Measurements from ENCODE around the gene FSTL4.

The FSTL4 gene

DNA sequence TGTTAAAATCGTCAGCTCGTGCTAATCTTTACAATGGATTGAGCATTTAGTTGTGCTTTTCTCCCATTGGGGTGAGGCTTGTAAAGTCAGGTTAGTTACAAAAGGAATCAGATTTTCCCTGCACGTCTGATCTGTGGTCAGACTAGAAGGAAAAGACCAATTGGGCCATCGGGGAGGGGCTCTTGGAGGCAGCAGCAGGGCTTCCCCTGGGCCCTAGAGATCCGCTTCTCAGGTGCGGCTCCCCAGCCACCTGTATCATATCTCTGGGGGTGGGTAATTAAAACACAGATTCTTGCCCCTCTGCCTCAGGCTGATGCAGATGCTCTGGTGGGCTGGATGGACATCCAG, 360.2 kb downstream of the FSTL4 start:
- DNase-seq, result no peak

DNA sequence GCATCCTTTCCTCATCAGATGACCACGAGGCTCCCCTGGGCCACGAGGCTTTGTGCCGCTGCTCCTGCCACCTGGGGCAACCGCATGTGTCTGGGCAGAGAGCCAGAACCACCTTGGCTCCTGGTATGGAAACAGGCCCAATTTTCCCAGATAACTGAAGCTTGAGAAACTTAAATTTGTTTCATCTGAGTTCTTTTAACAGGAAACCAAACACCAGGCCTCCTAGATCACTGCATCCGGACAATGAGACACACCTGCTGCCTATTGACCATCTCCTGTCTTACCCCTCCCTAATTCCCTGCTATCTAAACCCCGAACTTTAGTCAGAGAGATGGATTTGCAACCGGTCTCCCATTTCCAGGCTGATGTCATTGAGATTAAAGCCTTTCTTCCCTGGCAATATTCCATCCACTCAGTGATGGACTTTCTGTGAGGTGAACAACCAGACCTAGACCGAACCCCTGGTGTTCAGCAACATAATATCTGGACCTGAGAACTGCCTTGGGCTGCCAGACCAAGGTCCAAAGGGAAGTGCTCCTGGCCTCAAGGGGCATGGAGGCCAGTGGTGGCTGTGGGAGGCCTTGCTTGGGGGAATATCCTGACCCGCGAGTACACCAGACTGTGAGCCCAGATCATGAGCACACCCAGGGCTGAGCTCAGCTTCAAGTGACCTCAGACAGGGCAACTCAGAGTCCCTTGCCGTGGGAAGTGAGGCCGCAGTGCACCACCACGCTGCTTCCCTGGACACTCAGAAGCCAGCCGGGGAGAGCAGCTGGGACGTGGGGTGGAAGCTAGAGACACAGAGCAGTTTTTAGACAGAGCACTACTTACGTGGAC, 360.8 kb downstream of the FSTL4 start:
- DNase-seq, result no peak

DNA sequence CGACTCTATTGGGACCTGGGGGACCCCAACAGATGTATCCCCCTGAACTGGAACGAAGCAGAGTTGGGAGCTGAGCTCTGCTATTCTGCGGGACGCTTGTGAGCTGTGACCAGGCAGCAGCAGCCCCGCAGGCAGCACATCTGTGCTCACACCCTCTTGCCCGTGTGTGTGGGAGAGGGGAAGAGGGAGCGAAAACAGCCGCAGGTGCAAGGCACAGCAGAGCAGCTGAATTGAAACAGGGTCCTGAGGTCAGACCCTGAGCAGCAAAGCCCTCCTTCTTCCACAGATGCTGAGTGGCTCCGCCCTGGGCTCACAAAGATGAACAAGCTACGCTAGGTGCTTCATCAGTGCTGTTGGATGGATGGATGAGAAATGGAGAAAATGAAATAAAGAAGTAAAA, 361.8 kb downstream of the FSTL4 start:
- no peak for DNase-seq

DNA sequence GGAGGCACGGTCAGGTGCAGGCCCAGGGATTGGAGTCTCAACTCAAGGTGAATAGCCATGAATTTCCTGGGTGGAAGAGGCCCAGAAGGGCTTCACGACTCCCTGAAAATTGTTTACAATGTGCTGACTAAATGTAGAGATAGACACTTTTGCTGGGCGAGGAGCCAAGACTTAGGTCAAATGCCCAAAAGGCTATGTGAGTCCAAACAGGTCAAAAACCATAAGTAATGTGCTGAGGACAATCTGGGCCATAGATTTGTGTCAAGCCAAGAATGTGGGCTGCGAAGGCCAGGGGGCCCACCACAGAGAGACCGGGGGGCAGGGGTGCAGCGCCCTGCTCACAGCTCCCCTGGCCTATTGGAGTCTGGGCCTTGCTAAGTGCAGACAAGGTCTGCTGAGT, 362.7 kb downstream of the FSTL4 start:
- DNase-seq, result no peak

DNA sequence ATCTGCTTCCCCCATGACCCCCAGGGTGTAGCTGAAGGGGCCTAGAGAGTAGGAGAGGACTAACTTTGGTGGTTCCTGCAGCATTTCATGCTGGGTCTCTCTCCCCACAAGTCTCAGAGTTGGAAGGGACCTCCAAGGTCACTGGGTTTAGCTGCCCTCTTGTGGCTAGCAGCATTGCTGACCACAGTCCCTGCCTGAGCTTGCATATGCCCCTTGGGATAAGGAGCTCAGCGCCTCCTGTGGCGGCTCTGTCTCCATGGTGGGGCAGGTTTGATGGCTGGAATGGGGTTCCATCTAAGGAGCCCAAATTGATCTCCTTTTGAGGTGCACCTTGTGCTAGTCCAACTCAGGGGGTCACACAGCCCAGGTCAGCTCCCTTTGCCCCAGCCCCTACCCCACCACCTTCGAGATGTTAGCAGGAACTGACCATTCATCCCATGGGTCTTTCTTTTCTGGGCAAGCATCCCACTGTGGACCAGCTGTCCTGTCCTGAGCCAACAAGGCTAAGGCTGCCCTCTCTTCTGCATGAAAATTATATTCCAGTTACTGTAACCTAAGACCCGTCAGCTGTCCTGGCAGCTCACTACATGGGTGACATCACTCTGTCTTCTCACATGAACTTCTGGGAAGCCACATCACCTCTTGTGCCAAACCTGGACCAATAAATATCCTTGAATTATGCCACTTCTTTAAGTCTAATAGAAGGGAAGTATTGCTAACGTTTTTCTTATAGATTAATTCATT, 364.3 kb downstream of the FSTL4 start:
- DNase-seq, result no peak

DNA sequence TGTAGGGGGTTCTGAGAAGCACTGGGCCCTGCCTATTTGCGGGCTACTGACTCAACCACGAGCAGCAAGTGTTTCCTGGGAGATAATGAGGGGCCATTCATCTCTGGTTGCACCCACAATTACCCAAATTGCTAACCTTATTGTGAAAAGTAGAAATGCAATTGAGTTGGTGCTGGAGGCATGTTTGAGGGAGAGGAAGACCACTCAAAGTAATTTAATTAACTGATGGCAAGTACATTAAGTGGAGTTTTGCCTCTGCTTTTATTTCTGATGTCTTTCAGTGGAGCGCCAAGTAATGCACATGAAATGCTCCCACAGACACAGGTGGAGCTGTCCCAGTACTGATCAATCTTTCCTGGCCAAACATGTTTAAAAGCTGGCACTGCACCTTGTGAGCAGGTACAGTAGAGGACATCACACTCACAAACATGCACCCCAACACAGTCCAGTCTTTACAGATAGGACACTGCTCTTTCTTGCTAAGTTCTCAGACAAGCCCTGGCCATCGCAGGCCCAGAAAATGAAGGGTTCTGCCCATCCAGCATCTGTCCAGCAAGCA, 365.1 kb downstream of the FSTL4 start:
- DNase-seq, result no peak

DNA sequence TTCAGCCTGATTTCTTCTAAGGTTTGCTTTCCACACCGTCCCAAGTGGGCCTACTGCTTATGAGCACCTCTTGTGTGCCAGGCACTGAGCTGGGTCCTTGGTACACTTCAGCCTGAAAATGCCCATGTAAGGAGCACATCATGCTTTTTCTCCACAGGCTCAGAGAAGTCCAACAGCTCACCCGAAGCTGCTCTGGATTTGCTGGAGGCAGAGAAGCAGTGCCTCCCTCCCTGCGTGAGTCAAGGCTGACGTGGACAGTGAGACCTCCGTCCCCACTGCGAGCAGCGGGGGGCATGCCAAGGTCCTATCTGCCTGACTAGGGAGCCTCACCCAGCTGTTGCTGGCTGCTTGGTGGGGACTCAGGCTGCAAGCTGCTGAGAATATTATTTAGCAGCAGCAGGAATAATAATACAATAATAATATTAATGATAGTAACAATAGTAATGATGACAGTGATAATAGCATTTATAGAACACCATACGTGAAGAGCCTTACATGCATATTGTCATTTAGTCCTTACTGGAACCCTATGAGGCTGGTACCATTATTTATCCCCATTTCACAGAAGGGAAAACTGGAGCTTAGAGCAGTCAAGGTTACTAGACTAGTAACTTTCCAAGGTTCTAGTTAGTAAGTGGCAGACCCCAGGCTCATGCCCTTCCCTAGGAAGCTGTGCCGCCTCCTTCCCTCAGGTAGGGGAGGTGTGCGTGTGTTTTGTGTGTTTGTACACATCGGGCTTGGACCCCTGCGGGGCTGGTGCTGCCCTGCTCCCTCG, 365.8 kb downstream of the FSTL4 start:
- DNase-seq, result no peak

DNA sequence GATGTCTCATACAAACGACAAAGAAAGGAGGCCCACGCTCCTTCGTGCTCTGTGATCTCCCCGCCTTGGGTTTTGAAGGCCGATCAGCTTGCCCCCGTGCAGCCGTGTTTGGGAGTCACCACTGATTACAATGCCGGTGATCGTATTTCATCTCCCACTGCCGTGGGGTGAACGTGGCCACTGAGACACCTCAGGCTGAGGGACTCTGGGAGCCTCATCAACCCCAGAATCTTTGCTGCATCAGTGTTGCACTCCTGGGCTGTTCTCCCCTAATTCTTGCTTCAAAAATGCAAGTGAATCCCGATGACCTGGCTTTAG, 366.3 kb downstream of the FSTL4 start:
- no peak for DNase-seq

DNA sequence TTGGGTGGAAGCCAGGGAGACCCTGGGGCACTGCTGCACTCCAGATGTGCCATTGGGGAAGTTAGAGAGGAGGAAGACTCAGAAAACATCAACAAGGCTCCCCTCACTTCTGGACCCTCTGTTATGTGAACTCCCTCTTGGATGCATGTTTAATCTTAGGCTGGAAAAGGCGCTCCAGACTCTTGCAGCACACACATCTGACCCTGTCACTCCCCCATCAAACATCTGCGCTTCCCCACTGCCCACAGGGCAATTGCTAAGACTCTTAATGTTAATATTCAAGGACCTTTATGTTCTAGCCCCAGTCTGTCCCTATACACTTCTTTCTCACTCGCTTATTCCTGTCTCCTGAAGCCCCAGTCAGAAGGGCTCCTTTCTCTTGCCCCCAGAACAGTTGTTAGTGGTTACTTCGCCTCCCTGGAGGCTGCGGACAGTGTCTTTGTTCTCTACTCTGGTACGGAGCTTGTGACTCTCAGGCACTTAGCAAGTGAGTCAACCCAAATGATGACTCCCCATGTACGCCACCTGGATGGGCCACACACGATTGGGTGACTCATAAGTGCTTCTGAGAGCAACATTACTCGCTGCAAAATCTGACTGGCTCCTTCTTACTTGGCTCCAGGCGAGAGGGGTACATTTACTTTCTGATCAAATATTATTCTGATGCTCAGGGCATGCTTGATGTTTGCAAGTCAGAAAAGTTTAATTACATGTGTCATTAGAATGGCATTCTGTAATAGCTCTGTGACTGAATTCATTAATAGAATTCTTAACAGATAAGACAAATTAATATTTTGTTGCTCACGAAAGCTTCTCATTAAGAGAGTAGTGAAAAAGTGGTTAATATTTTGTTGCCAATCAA, 366.9 kb downstream of the FSTL4 start:
- DNase-seq, result peak; percentile 17

DNA sequence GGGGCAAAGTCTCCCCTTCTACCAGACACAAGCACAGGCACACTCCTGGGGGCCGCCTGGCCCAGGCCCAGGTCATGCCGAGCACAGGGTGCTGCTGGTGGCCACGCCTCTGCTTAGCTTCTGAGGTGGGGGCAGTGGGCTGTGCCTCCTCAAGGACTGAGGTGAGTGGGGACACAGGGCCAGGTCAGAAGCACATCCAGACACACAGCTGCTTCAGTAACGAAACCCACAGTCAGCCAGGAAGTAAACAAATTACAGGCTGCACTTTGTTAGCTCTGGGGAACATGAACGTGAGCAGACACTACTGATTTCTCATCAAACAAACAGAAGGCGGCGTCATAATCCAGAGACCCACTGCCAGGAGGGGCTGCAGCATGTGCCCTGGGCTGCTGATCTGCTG, 368.1 kb downstream of the FSTL4 start:
- DNase-seq, result peak; percentile 12

DNA sequence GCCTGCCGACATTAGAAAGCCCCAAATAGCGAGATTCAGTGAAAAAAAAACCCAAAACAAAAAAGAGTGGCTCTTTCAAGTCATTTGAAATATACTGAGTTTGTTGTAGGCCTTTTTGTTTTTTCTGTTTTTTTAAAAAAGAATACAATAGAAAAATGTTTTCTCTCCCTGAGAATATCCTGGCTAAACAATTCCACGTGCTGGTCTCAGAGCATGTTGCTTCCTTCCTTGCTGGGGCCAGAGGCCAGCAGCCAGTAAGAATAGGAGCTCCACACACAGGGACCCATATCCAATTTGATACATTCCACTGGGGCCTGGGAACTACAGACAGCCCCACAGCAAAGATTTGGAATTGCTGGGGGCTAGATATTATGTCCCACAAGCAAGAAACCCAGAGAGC, 369.1 kb downstream of the FSTL4 start:
- no peak for DNase-seq

DNA sequence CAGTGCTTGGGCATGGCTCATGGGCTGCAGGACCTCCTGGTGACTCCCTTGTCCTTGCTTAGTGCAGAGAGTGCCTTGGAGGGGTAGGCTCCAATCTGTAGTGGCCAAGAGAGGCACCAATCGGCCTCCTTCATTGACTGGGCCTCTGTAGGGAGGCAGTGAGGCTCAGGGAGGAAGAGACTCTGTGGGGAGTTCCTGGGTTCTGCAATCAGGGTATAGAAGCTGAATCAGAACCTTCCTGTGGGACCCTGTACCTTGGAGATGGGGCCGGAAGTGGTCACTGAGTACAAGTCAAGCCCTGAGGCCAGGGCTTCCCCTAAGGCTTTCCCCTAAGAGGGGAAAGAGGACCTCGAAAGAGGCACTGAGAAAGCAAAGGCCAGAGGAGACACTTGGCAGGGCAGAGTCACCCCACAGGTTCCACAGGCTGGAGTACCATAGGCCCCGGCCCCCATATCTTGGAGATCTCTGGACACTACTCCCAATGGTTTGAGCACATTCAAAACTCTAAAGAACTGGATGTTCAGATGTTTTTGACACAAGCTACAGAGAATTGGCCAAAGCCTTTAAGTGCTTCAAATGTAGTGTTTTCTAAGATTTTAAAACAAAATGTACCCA, 370.0 kb downstream of the FSTL4 start:
- DNase-seq, result no peak

DNA sequence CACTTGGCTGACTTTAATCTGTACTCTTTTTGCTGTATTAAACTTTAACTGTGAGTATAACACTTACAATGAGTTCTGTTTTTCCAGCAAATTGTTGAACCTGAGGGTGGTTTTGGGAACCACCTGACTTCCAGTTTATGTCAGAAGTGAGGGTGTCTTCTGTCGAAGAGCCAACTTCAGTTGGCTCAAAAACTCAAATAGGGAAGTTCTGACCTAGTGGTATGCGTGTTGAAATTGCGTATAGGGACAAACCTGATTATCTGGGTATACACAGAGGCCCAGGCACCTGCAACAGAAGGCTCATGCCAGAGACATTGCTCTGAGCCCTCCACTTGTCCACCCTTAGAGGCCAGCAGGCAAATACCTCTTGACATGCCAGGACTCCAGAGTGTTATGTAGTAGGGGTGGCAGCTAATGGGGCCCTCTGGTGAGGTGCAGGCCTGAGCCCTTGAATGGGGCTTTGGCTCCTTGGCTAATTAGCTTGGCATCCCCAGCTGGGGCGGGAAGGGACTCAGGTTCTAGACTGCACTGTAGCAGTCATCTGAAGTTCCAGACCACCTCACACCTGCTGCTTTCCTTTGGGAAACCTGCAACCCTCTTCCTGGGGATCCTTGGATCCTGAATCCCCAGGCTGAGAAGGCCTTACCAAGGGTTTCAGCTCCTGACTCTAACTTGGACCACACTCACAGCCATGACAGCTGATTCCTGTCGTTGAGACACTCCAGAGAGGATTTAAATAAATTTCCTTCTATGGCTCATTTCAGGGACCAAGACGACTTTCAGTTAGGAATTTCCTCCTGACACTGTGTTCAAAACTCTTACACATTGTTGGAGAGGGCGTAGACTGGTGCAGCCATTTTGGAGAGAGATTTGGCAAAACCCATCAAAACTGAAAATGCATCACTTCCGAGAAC, 370.9 kb downstream of the FSTL4 start:
- no peak for DNase-seq

DNA sequence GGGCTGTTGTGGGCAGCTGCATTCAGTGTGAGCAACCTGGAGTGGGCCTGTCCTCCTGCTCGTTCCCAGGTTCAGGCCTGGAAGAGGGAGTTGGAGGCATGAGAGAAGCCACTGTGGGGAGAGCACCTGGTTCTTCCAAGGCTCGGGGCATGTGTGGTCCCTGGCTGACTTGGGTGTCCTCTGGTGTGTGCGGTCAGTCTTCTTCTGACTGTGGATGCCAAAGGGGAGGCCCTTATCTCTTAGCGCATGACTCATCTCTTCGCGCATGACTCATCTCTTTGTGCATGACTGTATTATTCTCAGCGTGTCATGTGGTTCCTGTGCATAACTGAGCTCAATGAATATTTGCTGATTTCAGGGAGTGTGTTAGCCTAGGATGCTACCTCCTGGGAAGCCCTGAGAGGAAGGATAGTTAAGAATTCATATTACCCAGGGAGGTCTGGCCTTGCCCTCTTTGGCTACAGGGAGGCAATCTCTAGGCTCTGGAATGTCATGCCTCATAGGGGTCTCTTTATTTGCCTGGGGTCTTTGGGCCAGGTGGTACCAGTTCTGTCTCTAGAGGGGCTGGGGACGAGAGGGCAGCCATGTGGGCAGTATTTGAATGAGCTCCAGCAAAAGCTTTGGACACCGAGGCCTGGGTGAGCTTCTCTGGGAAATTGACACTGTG, 371.8 kb downstream of the FSTL4 start:
- DNase-seq, result peak; percentile 7

DNA sequence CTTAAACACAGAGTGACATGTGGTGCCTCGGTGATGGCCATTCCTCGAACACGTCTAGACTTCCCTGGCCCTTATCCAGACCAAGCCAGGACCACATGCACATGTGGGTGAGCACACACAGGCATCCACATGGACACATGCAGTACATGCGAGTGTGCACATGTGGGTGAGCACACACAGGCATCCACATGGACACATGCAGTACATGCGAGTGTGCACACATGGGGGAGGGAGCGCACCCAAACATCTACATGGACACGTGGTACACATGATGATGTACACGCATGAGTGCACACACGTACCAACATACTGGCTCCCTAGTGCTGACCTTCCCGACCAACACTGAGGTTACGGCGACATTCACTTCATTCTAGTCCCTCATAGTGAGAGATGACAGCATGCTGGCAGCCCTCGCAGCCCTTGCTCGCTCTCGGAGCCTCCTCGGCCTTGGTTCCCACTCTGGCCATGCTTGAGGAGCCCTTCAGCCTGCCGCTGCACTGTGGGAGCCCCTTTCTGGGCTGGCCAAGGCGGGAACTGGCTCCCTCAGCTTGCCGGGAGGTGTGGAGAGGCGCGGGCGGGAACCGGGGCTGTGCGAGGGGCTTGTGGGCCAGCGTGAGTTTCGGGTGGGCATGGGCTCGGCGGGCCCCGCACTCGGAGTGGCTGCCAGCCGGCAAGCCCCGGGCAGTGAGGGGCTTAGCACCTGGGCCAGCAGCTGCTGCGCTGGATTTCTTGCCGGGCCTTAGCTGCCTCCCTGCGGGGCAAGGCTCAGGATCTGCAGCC, 373.7 kb downstream of the FSTL4 start:
- no peak for DNase-seq

DNA sequence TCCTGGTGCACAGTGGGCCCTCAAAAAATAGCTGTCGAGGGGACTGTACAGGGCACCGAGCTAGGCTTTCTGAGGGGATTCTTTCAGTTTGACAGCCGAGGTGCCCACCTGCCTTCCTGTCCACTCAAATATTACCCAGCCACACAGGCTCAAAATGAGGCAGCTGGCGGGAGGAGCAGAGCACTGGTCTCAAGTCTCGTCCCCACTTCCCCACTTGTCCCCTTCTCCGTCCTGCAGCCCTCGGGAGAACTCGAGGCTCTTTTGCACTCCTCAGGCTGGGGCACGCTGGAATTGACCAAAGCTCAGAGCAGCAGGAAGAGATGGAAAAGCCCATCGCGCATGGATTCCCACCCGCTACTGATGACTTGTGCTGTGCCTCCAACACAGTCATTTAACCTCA, 375.4 kb downstream of the FSTL4 start:
- DNase-seq, result no peak

DNA sequence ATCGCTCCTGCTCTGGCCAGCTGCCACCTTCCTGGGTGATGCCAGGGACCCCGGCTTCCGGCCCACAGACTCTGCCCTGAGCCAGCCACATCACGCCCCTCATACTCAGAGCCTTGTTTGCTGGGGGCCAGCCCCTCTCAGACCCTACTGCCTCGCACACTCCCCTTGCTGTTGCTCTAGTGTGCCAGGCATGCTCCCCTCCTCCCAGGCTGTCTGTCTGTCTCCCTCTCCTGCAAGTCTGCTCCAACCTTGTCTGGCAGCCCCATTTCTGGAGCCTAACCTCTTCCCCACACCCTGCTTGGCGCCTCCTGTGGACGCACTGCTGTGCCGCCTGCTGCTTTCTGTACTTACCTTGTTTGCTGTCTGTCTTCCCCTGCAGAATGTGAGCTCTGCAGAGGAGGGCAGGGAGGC, 375.8 kb downstream of the FSTL4 start:
- DNase-seq, result no peak

DNA sequence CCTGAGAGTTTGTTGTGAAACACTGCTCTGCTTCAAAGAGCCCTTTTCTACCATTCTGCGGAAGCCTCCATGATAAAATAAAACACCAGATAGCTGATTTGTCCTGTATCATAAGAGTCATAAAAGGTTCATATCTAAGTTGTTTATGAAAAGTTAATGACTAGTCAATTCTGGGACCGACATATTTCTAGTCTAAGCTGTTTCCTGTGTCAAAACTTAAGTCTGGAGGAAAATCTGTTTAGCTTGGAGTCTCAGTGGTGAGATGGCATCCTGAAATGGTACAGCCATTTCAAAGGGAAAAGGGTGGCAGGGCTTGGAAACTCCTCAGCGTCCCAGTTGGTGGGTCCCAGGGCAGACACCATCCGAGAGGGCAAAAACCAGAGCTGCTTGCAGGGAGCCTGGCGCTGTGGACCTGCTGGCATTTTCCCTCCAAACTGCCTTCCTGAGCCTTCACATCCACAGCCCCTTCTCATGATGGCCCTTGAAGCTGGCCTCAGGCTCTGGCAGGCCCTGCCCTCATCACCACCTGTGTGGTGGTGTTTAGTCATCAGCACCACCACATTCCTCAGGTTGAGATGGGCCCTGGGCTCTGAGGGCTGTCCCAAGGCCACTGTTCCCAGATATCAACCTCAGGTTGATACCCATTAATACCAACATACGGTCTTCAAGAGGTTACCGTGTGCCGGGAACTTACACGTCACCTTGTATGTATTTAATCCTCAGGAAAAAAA, 376.5 kb downstream of the FSTL4 start:
- DNase-seq, result no peak

DNA sequence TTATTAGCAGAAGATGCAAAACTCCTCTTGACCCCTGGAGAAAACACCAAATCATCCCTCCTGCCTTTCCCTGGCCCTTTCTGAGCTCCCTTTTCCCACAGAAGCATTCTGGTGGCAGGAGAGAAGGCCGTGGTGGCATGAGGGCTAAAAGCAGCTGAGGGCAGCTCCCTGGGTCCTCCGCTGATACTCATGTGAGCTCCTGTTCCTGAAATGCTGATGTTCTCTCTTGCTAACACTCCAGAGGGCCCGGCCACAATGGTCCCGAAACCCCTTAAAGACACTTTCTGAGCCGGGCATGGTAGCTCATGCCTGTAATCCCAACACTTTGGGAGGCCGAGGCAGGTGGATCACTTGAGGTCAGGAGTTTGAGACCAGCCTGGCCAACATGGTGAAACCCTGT, 377.4 kb downstream of the FSTL4 start:
- no peak for DNase-seq
